ENCODE data around the gene ANKZF1.
A peak's percentile ranks its signal among the peaks of the same experiment; 100 is the strongest.

The ANKZF1 gene

GRCh38 chr2:219277703-219278654, 48.4 kb downstream of the ANKZF1 start:
- H3K4me3 ChIP-seq (ENCODE audit: extremely low read depth, insufficient read depth, low read length, poor library complexity, severe bottlenecking), result peak overlapping the region; percentile 59
- peaks cover 23% of the 10 kb centered on the region for H3K36me3 ChIP-seq (ENCODE audit: control insufficient read depth, insufficient read depth, low read length)
- peaks cover 45% of the 10 kb centered on the region for H3K4me1 ChIP-seq (ENCODE audit: control insufficient read depth, insufficient read depth, low read length, poor library complexity, severe bottlenecking)
- H3K27ac ChIP-seq (ENCODE audit: low read depth, low read length, severe bottlenecking), result peak overlapping the region; percentile 98
- no peaks in the 10 kb centered on the region for H3K9me3 ChIP-seq (ENCODE audit: control insufficient read depth, low read length)
- 31 to 33% methylated on average over 24 to 25 of the region's 25 CpGs for WGBS, 2 experiments (ENCODE audit: insufficient coverage in 2 of 2)

DNA sequence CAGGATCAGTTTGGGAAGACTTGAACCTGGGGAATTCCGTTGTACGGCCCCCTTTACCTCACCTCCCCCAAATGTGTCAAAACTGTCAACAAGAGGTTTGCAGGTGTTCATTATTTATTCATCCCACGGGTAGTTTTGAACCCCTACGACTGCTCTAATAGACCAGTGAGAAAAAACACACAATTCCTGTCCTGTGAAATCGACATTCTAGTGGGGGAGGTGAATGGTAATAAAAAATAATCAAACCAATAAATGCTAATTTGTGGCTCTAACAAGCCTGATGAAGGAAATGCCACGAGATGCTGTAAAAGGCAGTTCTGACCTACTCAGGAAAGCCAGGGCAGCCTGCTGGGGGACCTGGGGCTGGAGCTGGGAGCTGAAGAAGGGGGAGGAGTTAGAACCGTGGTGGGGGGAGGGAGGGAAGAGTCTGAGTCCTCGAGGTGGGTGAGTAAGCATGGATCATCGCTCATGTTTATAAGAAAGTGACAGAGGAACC, 49.1 kb downstream of the ANKZF1 start:
- H3K4me3 ChIP-seq (ENCODE audit: extremely low read depth, insufficient read depth, low read length, poor library complexity, severe bottlenecking), result peak overlapping the region; percentile 59
- peak overlapping the region; percentile 98 for H3K27ac ChIP-seq (ENCODE audit: low read depth, low read length, severe bottlenecking)
- no peaks in the 10 kb centered on the region for H3K9me3 ChIP-seq (ENCODE audit: control insufficient read depth, low read length)
- 12 to 13% methylated on average over 5 to 6 of the region's 9 CpGs for WGBS, 2 experiments (ENCODE audit: insufficient coverage in 2 of 2)
- H3K36me3 ChIP-seq (ENCODE audit: control insufficient read depth, insufficient read depth, low read length), result peaks cover 29% of the 10 kb centered on the region
- H3K4me1 ChIP-seq (ENCODE audit: control insufficient read depth, insufficient read depth, low read length, poor library complexity, severe bottlenecking), result peaks cover 42% of the 10 kb centered on the region

DNA sequence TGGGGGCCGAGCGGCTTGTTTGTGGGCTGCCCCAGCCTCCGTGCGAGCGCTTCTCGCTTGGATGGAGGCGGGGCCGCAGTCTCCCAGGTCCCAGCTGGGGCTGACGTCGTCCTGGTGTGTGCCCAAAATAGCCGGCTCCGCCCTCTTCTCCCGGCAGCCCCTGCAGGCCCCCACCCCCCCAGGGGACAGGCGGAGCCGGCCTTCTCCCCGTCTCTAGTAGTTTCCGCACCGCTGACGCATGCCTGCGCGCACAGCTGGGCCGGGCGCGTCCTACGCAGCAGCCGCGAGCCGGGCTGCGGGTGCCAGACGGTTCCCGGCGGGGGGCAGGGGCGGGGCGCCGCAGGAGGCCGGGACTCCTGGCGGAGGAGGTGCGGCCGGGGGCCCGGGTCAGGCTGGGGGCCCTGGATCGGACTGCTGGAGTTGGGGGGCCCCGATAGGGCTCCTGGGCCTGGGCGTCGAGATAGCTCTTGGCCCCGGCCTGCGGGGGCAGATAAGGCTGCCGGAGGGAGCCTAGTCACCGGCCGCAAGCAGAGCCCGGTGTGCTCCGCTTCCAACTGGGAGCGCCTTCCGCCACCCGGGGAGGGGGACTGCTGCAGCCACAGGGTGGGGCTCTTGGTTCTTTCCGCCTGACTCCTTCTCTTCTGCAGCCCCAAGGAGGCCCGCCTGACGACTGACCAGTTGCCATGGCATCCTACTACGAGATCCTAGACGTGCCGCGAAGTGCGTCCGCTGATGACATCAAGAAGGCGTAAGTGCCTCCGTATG, 49.7 kb downstream of the ANKZF1 start, which contains the start of gene DNAJB2:
TSS of gene DNAJB2 (plus strand) at position 216 of the 765 bp plus-strand sequence. CDS start at position 684, 468 bp downstream.
- no peaks in the 10 kb centered on the region for H3K9me3 ChIP-seq (ENCODE audit: control insufficient read depth, low read length)
- H3K27ac ChIP-seq (ENCODE audit: low read depth, low read length, severe bottlenecking), result peak within 1 kb of the TSS; percentile 98
- 1% methylated on average over 42 to 45 of the region's 65 CpGs for WGBS, 2 experiments (ENCODE audit: insufficient coverage in 2 of 2)
- H3K4me1 ChIP-seq (ENCODE audit: control insufficient read depth, insufficient read depth, low read length, poor library complexity, severe bottlenecking), result peaks cover 35% of the 10 kb centered on the region
- peak within 1 kb of the TSS; percentile 59 for H3K4me3 ChIP-seq (ENCODE audit: extremely low read depth, insufficient read depth, low read length, poor library complexity, severe bottlenecking)
- peaks cover 36% of the 10 kb centered on the region for H3K36me3 ChIP-seq (ENCODE audit: control insufficient read depth, insufficient read depth, low read length)

- H3K36me3 ChIP-seq (ENCODE audit: control insufficient read depth, insufficient read depth, low read length), result peaks cover 42% of the 10 kb centered on the region
- no peaks in the 10 kb centered on the region for H3K9me3 ChIP-seq (ENCODE audit: control insufficient read depth, low read length)
- H3K27ac ChIP-seq (ENCODE audit: low read depth, low read length, severe bottlenecking), result peak overlapping the region; percentile 98
- peak overlapping the region; percentile 59 for H3K4me3 ChIP-seq (ENCODE audit: extremely low read depth, insufficient read depth, low read length, poor library complexity, severe bottlenecking)
- H3K4me1 ChIP-seq (ENCODE audit: control insufficient read depth, insufficient read depth, low read length, poor library complexity, severe bottlenecking), result peaks cover 36% of the 10 kb centered on the region
- WGBS, 2 experiments (ENCODE audit: insufficient coverage in 2 of 2), result 69 to 78% methylated on average over 6 to 7 of the region's 12 CpGs
Observed at GRCh38 chr2:219279916-219280516, 50.4 kb downstream of the ANKZF1 start.

DNA sequence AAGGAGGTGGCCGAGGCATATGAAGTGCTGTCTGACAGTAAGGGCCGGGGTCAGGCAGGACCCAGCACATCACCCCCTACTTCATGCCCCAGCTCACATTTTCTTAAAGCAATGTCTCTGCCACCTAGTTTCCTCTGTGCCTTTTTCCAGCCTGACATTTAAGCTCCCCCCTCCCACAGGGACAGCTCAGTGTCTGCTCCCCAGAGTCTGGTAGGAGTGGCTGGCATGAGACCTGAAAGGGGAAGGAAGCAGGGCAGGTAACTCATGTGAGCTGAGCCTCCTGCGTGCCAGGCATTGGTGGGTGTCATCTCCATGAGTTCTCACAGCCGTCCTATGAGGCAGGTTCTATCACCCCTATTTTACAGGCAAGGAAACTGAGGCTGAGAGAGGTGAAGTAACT, 51.0 kb downstream of the ANKZF1 start:
- Histone ChIP-seq H3K4me1 (ENCODE audit: control insufficient read depth, insufficient read depth, low read length, poor library complexity, severe bottlenecking) (peaks cover 31% of the 10 kb centered on the region), H3K9me3 (ENCODE audit: control insufficient read depth, low read length) (no peaks in the 10 kb centered on the region), H3K27ac (ENCODE audit: low read depth, low read length, severe bottlenecking) (no peak overlapping the region), H3K4me3 (ENCODE audit: extremely low read depth, insufficient read depth, low read length, poor library complexity, severe bottlenecking) (peak overlapping the region; percentile 59), H3K36me3 (ENCODE audit: control insufficient read depth, insufficient read depth, low read length) (peaks cover 43% of the 10 kb centered on the region)
- 80 to 96% methylated on average over 3 to 4 of the region's 4 CpGs for WGBS, 2 experiments (ENCODE audit: insufficient coverage in 2 of 2)

DNA sequence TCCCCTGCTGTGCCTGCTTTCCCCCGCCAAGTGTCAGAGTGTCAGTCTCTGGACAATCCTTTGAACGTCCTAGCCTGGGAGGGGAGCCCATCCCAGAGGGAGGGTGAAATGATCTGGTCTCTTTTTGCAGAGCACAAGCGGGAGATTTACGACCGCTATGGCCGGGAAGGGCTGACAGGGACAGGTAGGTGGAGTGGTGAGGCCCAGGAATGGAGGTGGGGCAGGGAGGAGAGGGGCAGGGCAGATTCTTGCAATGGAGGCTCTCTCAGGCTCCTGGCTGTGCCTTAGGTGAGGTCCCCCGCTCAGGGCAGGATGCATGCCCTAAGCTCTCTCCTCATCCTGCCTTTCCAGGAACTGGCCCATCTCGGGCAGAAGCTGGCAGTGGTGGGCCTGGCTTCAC, 52.0 kb downstream of the ANKZF1 start:
- Histone ChIP-seq H3K4me1 (ENCODE audit: control insufficient read depth, insufficient read depth, low read length, poor library complexity, severe bottlenecking) (peaks cover 31% of the 10 kb centered on the region), H3K9me3 (ENCODE audit: control insufficient read depth, low read length) (no peaks in the 10 kb centered on the region), H3K36me3 (ENCODE audit: control insufficient read depth, insufficient read depth, low read length) (peaks cover 47% of the 10 kb centered on the region), H3K4me3 (ENCODE audit: extremely low read depth, insufficient read depth, low read length, poor library complexity, severe bottlenecking) (no peak overlapping the region), H3K27ac (ENCODE audit: low read depth, low read length, severe bottlenecking) (no peak overlapping the region)
- WGBS, 2 experiments (ENCODE audit: insufficient coverage in 2 of 2), result 67 to 81% methylated on average over 1 to 5 of the region's 8 CpGs

DNA sequence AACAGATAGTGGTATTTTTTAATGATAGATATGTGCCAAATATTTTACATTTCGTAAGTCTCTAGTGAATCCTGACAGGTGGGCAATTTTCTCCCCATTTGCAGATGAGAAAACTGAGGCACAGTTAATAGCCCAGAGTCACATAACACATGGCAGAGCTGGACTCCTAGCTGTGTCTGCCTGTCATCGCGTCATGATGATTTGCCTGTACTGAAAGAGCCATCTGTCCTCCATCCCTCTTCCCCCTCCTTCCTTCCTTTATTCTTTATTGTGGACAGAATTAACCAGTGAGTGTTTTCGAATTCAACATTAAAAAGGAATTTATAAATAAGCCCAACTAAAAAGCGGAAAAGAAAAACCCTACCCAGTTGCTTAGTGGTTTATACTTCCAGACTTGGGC, 52.8 kb downstream of the ANKZF1 start:
- Histone ChIP-seq H3K36me3 (ENCODE audit: control insufficient read depth, insufficient read depth, low read length) (peaks cover 50% of the 10 kb centered on the region), H3K27ac (ENCODE audit: low read depth, low read length, severe bottlenecking) (no peak overlapping the region), H3K4me1 (ENCODE audit: control insufficient read depth, insufficient read depth, low read length, poor library complexity, severe bottlenecking) (peaks cover 28% of the 10 kb centered on the region), H3K4me3 (ENCODE audit: extremely low read depth, insufficient read depth, low read length, poor library complexity, severe bottlenecking) (no peak overlapping the region), H3K9me3 (ENCODE audit: control insufficient read depth, low read length) (no peaks in the 10 kb centered on the region)
- WGBS, 2 experiments (ENCODE audit: insufficient coverage in 2 of 2), result 100% methylated on average over 2 to 3 of the region's 5 CpGs

GRCh38 chr2:219282943-219283581, 53.5 kb downstream of the ANKZF1 start:
- H3K27ac ChIP-seq (ENCODE audit: low read depth, low read length, severe bottlenecking), result no peak overlapping the region
- no peaks in the 10 kb centered on the region for H3K9me3 ChIP-seq (ENCODE audit: control insufficient read depth, low read length)
- WGBS, 2 experiments (ENCODE audit: insufficient coverage in 2 of 2), result 94 to 95% methylated on average over 11 to 13 of the region's 17 CpGs
- H3K4me3 ChIP-seq (ENCODE audit: extremely low read depth, insufficient read depth, low read length, poor library complexity, severe bottlenecking), result no peak overlapping the region
- H3K36me3 ChIP-seq (ENCODE audit: control insufficient read depth, insufficient read depth, low read length), result peaks cover 50% of the 10 kb centered on the region
- peaks cover 21% of the 10 kb centered on the region for H3K4me1 ChIP-seq (ENCODE audit: control insufficient read depth, insufficient read depth, low read length, poor library complexity, severe bottlenecking)

DNA sequence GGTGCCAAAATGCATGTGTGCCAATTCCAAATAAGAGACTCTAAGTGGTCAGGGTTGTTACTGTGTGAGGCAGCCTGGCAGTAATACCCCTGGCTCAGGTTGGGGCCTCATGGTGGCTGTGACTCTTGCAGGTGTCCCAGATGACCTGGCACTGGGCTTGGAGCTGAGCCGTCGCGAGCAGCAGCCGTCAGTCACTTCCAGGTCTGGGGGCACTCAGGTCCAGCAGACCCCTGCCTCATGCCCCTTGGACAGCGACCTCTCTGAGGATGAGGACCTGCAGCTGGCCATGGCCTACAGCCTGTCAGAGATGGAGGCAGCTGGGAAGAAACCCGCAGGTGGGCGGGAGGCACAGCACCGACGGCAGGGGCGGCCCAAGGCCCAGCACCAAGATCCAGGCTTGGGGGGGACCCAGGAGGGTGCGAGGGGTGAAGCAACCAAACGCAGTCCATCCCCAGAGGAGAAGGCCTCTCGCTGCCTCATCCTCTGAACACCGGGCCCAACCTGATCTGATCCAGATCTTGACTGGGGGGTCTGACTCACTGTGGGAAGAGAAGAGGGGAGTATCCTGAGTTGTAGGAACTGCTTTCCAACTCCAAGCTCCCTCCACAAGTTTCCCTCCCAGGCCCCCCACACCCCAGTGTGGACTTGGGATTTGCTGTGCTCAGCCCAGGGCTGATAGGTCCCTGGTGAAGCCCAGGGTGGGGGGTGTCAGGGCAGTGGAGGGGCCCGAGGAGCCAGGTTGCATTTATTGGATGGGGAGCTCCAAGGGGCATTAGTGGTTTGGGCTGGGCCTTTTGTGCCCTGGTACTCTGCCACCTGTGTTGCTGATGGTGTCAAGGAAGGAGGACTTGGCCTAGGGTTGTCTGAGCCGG, 55.1 kb downstream of the ANKZF1 start:
- no peak overlapping the region for H3K4me3 ChIP-seq (ENCODE audit: extremely low read depth, insufficient read depth, low read length, poor library complexity, severe bottlenecking)
- peaks cover 15% of the 10 kb centered on the region for H3K4me1 ChIP-seq (ENCODE audit: control insufficient read depth, insufficient read depth, low read length, poor library complexity, severe bottlenecking)
- WGBS, 2 experiments (ENCODE audit: insufficient coverage in 2 of 2), result 95 to 96% methylated on average over 13 to 14 of the region's 16 CpGs
- no peak overlapping the region for H3K27ac ChIP-seq (ENCODE audit: low read depth, low read length, severe bottlenecking)
- peaks cover 50% of the 10 kb centered on the region for H3K36me3 ChIP-seq (ENCODE audit: control insufficient read depth, insufficient read depth, low read length)
- H3K9me3 ChIP-seq (ENCODE audit: control insufficient read depth, low read length), result no peaks in the 10 kb centered on the region

Data from mesodermal cell (in vitro differentiated cells).